Spleen (tissue), 11 donors: ENCODE measurements around the gene GAREM1. TPM values are rescaled to one million over a fixed set of nuclear protein-coding genes. Genes with fewer than 3 reads are reported as not detected.

ENCODE experiments used
- DNase-seq: peaks from one replicate; pipeline ENCODE4 v3.0.0-alpha.2; 2020
- H3K27ac ChIP-seq, 8 donors: fragments of 200-600 bp; sonication (generic) in 7 of 8; 1 replicate in 4 of 8; 2 replicates in 4 of 8; pipeline versions ENCODE4 v1.5.0 to v1.8.0; 2016 to 2021; ENCODE audit warnings: inconsistent platforms in 4 of 8, mild to moderate bottlenecking in 4 of 8, moderate library complexity in 1 of 8
- H3K27me3 ChIP-seq, 7 donors: fragments of 200-600 bp; sonication (generic) in 6 of 7; replicated peaks in 1 of 7; 1 replicate in 4 of 7; 2 replicates in 3 of 7; pipeline versions ENCODE4 v1.5.0 to v1.8.0; 2016 to 2021; ENCODE audit warnings: inconsistent platforms in 3 of 7, mild to moderate bottlenecking in 1 of 7
- H3K36me3 ChIP-seq, 6 donors: fragments of 200-600 bp; sonication (generic) in 5 of 6; 1 replicate in 4 of 6; 2 replicates in 2 of 6; pipeline versions ENCODE4 v1.5.0 to v1.8.0; 2016 to 2021; ENCODE audit warnings: inconsistent platforms in 2 of 6
- H3K4me1 ChIP-seq, 6 donors: fragments of 200-600 bp; sonication (generic) in 5 of 6; 1 replicate in 3 of 6; 2 replicates in 3 of 6; pipeline versions ENCODE4 v1.5.0 to v1.8.0; 2016 to 2021; ENCODE audit warnings: inconsistent platforms in 3 of 6
- H3K4me3 ChIP-seq, 8 donors: fragments of 200-600 bp; sonication (generic) in 7 of 8; 1 replicate in 4 of 8; 2 replicates in 4 of 8; pipeline versions ENCODE4 v1.5.0 to v1.8.0; 2016 to 2021; ENCODE audit warnings: inconsistent platforms in 4 of 8, mild to moderate bottlenecking in 4 of 8, moderate library complexity in 2 of 8
- H3K9me3 ChIP-seq, 8 donors: fragments of 200-600 bp; sonication (generic) in 7 of 8; 1 replicate in 4 of 8; 2 replicates in 4 of 8; pipeline versions ENCODE4 v1.5.0 to v1.8.0; 2016 to 2021; ENCODE audit warnings: inconsistent platforms in 4 of 8
- CTCF ChIP-seq, 11 experiments: fragments of 200-600 bp in 7 of 11; fragments of 450-650 bp in 4 of 11; sonication (generic) in 4 of 11; IDR thresholded peaks in 8 of 11; conservative IDR thresholded peaks in 3 of 11; 1 replicate in 7 of 11; 2 replicates in 4 of 11; pipeline versions ENCODE4 v1.4.0 to v1.8.0; 2016 to 2021; ENCODE audit warnings: antibody characterized with exemption in 11 of 11, inconsistent platforms in 4 of 11, mild to moderate bottlenecking in 1 of 11
- POLR2A ChIP-seq, 3 donors: fragments of 450-650 bp; IDR thresholded peaks; one replicate each; pipeline ENCODE4 v1.5.1; 2017; ENCODE audit warnings: antibody characterized with exemption in 3 of 3, mild to moderate bottlenecking in 1 of 3
- POLR2AphosphoS5 ChIP-seq, 3 donors: sonication (generic); formaldehyde crosslinking; IDR thresholded peaks; one replicate each; pipeline ENCODE4 v1.5.1; 2017; ENCODE audit warnings: antibody characterized with exemption in 3 of 3
- WGBS, 5 donors: extraction: QIAGEN DNeasy Blood & Tissue Kit in 3 of 5; methylation state at CpG; one replicate each; pipeline versions ENCODE4 v1.1.5 to v1.1.7; 2013 to 2018; 5-methylcytosine and 5-hydroxymethylcytosine counted together
- intact Hi-C: fragments of 100-400 bp; cut with DNase I; formaldehyde crosslinking; loops from one replicate; pipeline ENCODE4 v1.15.0; 2023; ENCODE audit warnings: low total_unique reads
- polyA plus RNA-seq, 3 donors: library from polyadenylated mRNA; stranded (reverse); fragments of 200-250 nt; gene quantifications; one replicate each; pipeline ENCODE4 v1.2.1, GENCODE V29; 2013
- total RNA-seq, 7 donors: library from RNA; depleted of rRNA in 3 of 7; stranded (reverse); fragments of >200 nt in 3 of 7; fragmentation: NEBNext Ultra II Directional in 4 of 7; extraction: Animal tissue kit (Norgen Biotek cat#: 25700) in 4 of 7; gene quantifications; one replicate each; pipeline versions ENCODE4 v1.1.0 to v1.2.1, GENCODE V29; 2016 to 2021
- donor health status: healthy with polysubstance abuse.
- donor health status: DM: no; HTN: no; CAD: no; lungs with moderate emphysema.
- donor health status: DM: no; HTN: no; CAD: no.
- donor health status: Bipolar disorder and iron deficiency.
- donor health status: healthy.
- donor health status: DM: no; HTN: no; CAD: no.
- donor health status: DM: yes; HTN: yes; CAD: no.

GAREM1 gene
- total and polyA plus RNA-seq, 10 donors, result 0.20 to 8.2 (median 3.5) TPM

DNA sequence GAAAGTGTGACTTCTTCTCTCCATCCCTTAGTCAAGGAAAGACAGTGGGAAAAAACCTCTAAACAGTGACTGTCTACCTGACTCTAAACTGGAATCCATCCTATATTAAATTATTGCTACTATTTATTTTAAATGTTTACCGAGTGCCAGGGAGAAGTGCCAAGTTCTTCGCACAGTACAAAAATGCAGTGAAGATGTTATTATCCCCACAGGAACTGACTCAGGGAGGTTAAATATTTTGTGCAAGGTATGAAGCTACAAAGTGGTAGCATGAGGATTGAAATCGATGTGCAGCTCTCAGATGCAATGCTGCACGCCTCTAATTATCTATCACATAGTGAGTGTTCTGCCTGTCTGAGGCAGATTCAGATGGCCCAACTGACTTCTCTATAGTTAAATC is 189.8 kb downstream of the GAREM1 start:
- H3K27ac ChIP-seq, result no peak overlapping the region
- H3K9me3 ChIP-seq, result no peaks in the 10 kb centered on the region
- H3K36me3 ChIP-seq, result no peaks in the 10 kb centered on the region
- no peak overlapping the region for H3K4me3 ChIP-seq
- DNase-seq, result no peak
- H3K27me3 ChIP-seq, result peaks cover 0 to 8% (median 0%) of the 10 kb centered on the region in 7 donors
- TF ChIP-seq POLR2A (IDR thresholded peaks at IDR 0.05), result no peak
- no peak for TF ChIP-seq CTCF (IDR thresholded peaks at IDR 0.05 in 8 of 11, conservative IDR thresholded peaks at IDR 0.05 in 3 of 11)
- TF ChIP-seq POLR2AphosphoS5 (IDR thresholded peaks at IDR 0.05), result no peak
- 85 to 97% (median 94%) methylated on average over 4 of the region's 4 CpGs for WGBS, 5 donors
- intact Hi-C loops, result no loop called here
- H3K4me1 ChIP-seq, result peaks cover 0 to 3% (median 0%) of the 10 kb centered on the region in 6 donors

- Histone ChIP-seq H3K4me1 (peaks cover 0 to 3% (median 0%) of the 10 kb centered on the region in 6 donors), H3K9me3 (no peaks in the 10 kb centered on the region), H3K27ac (no peak overlapping the region), H3K27me3 (peaks cover 0 to 7% (median 0%) of the 10 kb centered on the region in 7 donors), H3K4me3 (no peak overlapping the region), H3K36me3 (no peaks in the 10 kb centered on the region)
- no peak for TF ChIP-seq CTCF (IDR thresholded peaks at IDR 0.05 in 8 of 11, conservative IDR thresholded peaks at IDR 0.05 in 3 of 11)
- TF ChIP-seq POLR2A (IDR thresholded peaks at IDR 0.05), result no peak
- no peak for TF ChIP-seq POLR2AphosphoS5 (IDR thresholded peaks at IDR 0.05)
- no peak for DNase-seq
- WGBS, 5 donors, result 70 to 89% (median 77%) methylated on average over 4 of the region's 4 CpGs
- intact Hi-C loops, result no loop called here
Measured at GRCh38 chr18:32280188-32280783, 190.4 kb downstream of the GAREM1 start.

DNA sequence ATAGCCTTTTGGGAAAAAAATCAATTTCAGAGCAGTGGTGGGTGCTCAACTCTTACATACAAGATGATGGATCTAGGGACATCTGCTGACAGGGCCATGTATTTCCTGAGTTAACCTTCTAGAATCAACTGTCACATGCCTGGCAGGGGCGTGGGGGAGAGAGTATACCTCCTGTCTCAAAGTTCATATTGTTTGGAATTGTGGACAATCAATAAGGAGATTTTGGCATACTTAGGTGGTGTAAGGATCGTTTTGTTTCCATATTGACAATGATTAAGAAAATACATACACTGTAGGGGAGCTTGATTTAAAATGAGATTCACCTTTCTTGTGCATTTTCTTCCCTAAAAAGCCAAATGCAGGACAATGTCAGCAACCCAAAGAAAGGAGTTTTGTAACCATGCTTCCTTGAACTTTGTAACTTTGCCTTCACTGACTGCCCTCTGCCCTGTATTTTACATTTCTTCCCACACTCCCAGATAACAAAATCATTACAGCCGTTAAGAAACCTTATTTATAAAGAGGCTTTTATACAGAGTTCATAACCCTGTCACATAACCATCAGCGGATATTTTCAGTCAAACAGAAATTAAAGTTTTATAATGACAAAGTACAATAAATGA is 192.4 kb downstream of the GAREM1 start:
- TF ChIP-seq POLR2A (IDR thresholded peaks at IDR 0.05) (no peak), POLR2AphosphoS5 (IDR thresholded peaks at IDR 0.05) (no peak), CTCF (IDR thresholded peaks at IDR 0.05 in 8 of 11, conservative IDR thresholded peaks at IDR 0.05 in 3 of 11) (no peak)
- H3K4me3 ChIP-seq, result no peak overlapping the region
- DNase-seq, result no peak
- intact Hi-C loops, result no loop called here
- H3K27me3 ChIP-seq, result peaks cover 0 to 5% (median 0%) of the 10 kb centered on the region in 7 donors
- H3K9me3 ChIP-seq, result no peaks in the 10 kb centered on the region
- WGBS, 5 donors, result 47 to 69% (median 64%) methylated on average over 4 of the region's 4 CpGs
- no peaks in the 10 kb centered on the region for H3K36me3 ChIP-seq
- peak overlapping the region in 3 of 8 donors; percentile 6 to 11 (median 10) for H3K27ac ChIP-seq
- H3K4me1 ChIP-seq, result peaks cover 0 to 3% (median 0%) of the 10 kb centered on the region in 6 donors

GRCh38 chr18:32277549-32277948 is 193.1 kb downstream of the GAREM1 start:
- 38 to 65% (median 53%) methylated on average over 2 of the region's 2 CpGs for WGBS, 5 donors
- intact Hi-C loops, result no loop called here
- Histone ChIP-seq H3K27me3 (peaks cover 0 to 5% (median 0%) of the 10 kb centered on the region in 7 donors), H3K36me3 (no peaks in the 10 kb centered on the region), H3K9me3 (no peaks in the 10 kb centered on the region), H3K27ac (peak overlapping the region in 1 of 8 donors; percentile 22), H3K4me1 (peaks cover 0 to 3% (median 0%) of the 10 kb centered on the region in 6 donors), H3K4me3 (no peak overlapping the region)
- TF ChIP-seq POLR2AphosphoS5 (IDR thresholded peaks at IDR 0.05) (no peak), CTCF (IDR thresholded peaks at IDR 0.05 in 8 of 11, conservative IDR thresholded peaks at IDR 0.05 in 3 of 11) (no peak), POLR2A (IDR thresholded peaks at IDR 0.05) (no peak)
- no peak for DNase-seq
